K562 (cell line): ENCODE measurements around the gene NEURL4. TPM values are rescaled to one million over a fixed set of nuclear protein-coding genes. Genes with fewer than 3 reads are reported as not detected.

Experiments
- ATAC-seq: fragments of 200-7000 bp; cut with Tn5 transposase; 3 replicates; pipeline ENCODE4 v1.9.1; 2020; ENCODE audit warnings: moderate library complexity
- BruUV-seq: library from RNA; stranded (reverse); fragments of 400-500 nt; replicated peaks from 2 replicates; lab custom pipeline; 2021; lab: Mats Ljungman, UMichigan
- CTCF ChIA-PET: fragments of 300-600 bp; formaldehyde crosslinking; extraction: SDS; loops from one replicate; lab custom pipeline; 2021; ENCODE audit warnings: low intra/inter-chr PET ratio; lab: Yijun Ruan, JAX
- POLR2A ChIA-PET: fragments of 300-600, 350-650 bp; sonication (Branson Sonifier 250); formaldehyde crosslinking; extraction: SDS; loops from one replicate; lab custom pipeline; 2021; ENCODE audit warnings: antibody characterized with exemption, inconsistent platforms; lab: Yijun Ruan, JAX
- DNase-seq, 4 experiments: peaks; one replicate each; pipeline versions ENCODE4 v3.0.0 to v3.0.0-alpha.2; 2011 to 2018; ENCODE audit warnings: low spot score in 3 of 4, mixed read lengths in 3 of 4; ENCODE audit errors: extremely low read depth in 1 of 4
- FAIRE-seq: peaks from 2 replicates; lab custom pipeline; 2011; peaks lifted over from hg19 to GRCh38; lab: Jason Lieb, UNC
- H2AFZ ChIP-seq: 2 replicates; pipeline ENCODE4 v1.6.0; 2011; ENCODE audit warnings: low read depth, low read length, control low read depth, inconsistent platforms
- H3K27ac ChIP-seq: fragments of 200-600 bp; 3 replicates; pipeline ENCODE4 v1.8.0; 2011; ENCODE audit warnings: low read depth, mild to moderate bottlenecking, control low read depth, inconsistent platforms, low read length, moderate library complexity, mixed read lengths; ENCODE audit errors: extremely low read depth
- H3K27me3 ChIP-seq, 2 experiments: fragments of 300-600 bp in 1 of 2; 2 replicates in 1 of 2; 3 replicates in 1 of 2; pipeline versions ENCODE4 v1.6.0 to v1.8.0; 2011; ENCODE audit warnings: inconsistent platforms in 2 of 2, low read length in 2 of 2, mild to moderate bottlenecking in 1 of 2, mixed read lengths in 1 of 2, moderate library complexity in 1 of 2; ENCODE audit not compliant: control insufficient read depth in 2 of 2, insufficient read depth in 2 of 2
- H3K36me3 ChIP-seq: fragments of 300-600 bp; 3 replicates; pipeline ENCODE4 v1.8.0; 2011; ENCODE audit warnings: mild to moderate bottlenecking, low read length, inconsistent platforms; ENCODE audit not compliant: control insufficient read depth, insufficient read depth
- H3K4me1 ChIP-seq, 2 experiments: fragments of 200-600 bp in 1 of 2; replicated peaks in 1 of 2; 2 replicates in 1 of 2; 3 replicates in 1 of 2; pipeline versions ENCODE4 v1.5.1 to v1.8.0; 2011; ENCODE audit warnings: inconsistent platforms in 2 of 2, low read length in 2 of 2, mild to moderate bottlenecking in 1 of 2, mixed read lengths in 1 of 2, moderate library complexity in 1 of 2; ENCODE audit not compliant: control insufficient read depth in 2 of 2, insufficient read depth in 2 of 2
- H3K4me2 ChIP-seq: 2 replicates; pipeline ENCODE4 v1.6.1; 2011; ENCODE audit warnings: low read length, control low read depth, inconsistent platforms, mixed read lengths; ENCODE audit not compliant: insufficient read depth
- H3K4me3 ChIP-seq: fragments of 200-600 bp; sonication (generic), shearing (Covaris generic); 2 replicates; pipeline ENCODE4 v1.5.1; 2016; ENCODE audit warnings: control low read depth, inconsistent platforms
- H3K79me2 ChIP-seq: fragments of 200-600 bp; 3 replicates; pipeline ENCODE4 v1.8.0; 2011; ENCODE audit warnings: low read length, inconsistent platforms; ENCODE audit not compliant: control insufficient read depth, insufficient read depth
- H3K9ac ChIP-seq, 2 experiments: 2 replicates each; pipeline versions ENCODE4 v1.6.0 to v1.6.1; 2011; ENCODE audit warnings: low read depth in 2 of 2, low read length in 2 of 2, control low read depth in 1 of 2, inconsistent platforms in 1 of 2, mild to moderate bottlenecking in 1 of 2, mixed read lengths in 1 of 2; ENCODE audit not compliant: insufficient read depth in 1 of 2
- H3K9me1 ChIP-seq: one replicate; pipeline ENCODE4 v1.6.0; 2011; ENCODE audit warnings: inconsistent platforms, mild to moderate bottlenecking, low read length, moderate library complexity; ENCODE audit not compliant: control insufficient read depth, insufficient read depth
- H3K9me3 ChIP-seq: replicated peaks from 2 replicates; pipeline ENCODE4 v1.5.1; 2011; ENCODE audit warnings: low read depth, low read length, inconsistent platforms; ENCODE audit not compliant: control insufficient read depth, insufficient read depth
- H4K20me1 ChIP-seq: replicated peaks from 2 replicates; pipeline ENCODE4 v1.6.1; 2011; ENCODE audit warnings: low read length, inconsistent platforms, mixed read lengths; ENCODE audit not compliant: control insufficient read depth, insufficient read depth
- KAT8 ChIP-seq: fragments of 450-650 bp; IDR thresholded peaks from 2 replicates; pipeline ENCODE4 v1.6.1; 2016; ENCODE audit warnings: low read depth, mild to moderate bottlenecking
- PML ChIP-seq: IDR thresholded peaks from 2 replicates; pipeline ENCODE4 v1.6.1; 2012; ENCODE audit warnings: low read length, inconsistent platforms
- POLR3A ChIP-seq: IDR thresholded peaks from 2 replicates; pipeline ENCODE4 v1.6.1; 2011; ENCODE audit warnings: borderline replicate concordance, mild to moderate bottlenecking, moderate library complexity; ENCODE audit not compliant: insufficient read length, insufficient read depth; ENCODE audit errors: extremely low read depth
- SMAD1 ChIP-seq: fragments of 150-350 bp; IDR thresholded peaks from 2 replicates; pipeline ENCODE4 v1.6.1; 2014; ENCODE audit warnings: low read length, low read depth; ENCODE audit not compliant: partially characterized antibody
- VEZF1 ChIP-seq: fragments of 200-800 bp; sonication (Bioruptor generic); IDR thresholded peaks from 2 replicates; pipeline ENCODE4 v1.6.1; 2017; ENCODE audit warnings: missing genetic modification characterization, missing compliant biosample characterization
- ZNF507 ChIP-seq: conservative IDR thresholded peaks from 2 replicates; pipeline ENCODE4 v1.6.1; 2017; ENCODE audit warnings: missing genetic modification characterization, missing compliant biosample characterization
- ZNF584 ChIP-seq: fragments of 200-800 bp; sonication (Bioruptor generic); IDR thresholded peaks from 2 replicates; pipeline ENCODE4 v1.6.1; 2016; ENCODE audit warnings: low read depth, mild to moderate bottlenecking, missing genetic modification characterization, missing compliant biosample characterization
- WGBS: fragments of 100-300 bp; shearing (Covaris generic); methylation state at CpG from one replicate; pipeline ENCODE4 v1.1.6; 2016; ENCODE audit warnings: low coverage, mixed read lengths; ENCODE audit not compliant: insufficient coverage; ENCODE audit errors: missing lambda C conversion rate; 5-methylcytosine and 5-hydroxymethylcytosine counted together
- in situ Hi-C: fragments of 300-500 bp; cut with MboI; formaldehyde crosslinking; loops from 4 replicates; pipeline ENCODE4 v1.15.0; 2018; ENCODE audit warnings: inconsistent platforms, mixed read lengths
- intact Hi-C: fragments of 100-400 bp; cut with micrococcal nuclease; formaldehyde crosslinking; loops from 2 replicates; pipeline ENCODE4 v1.14.2; 2022
- polyA plus RNA-seq, 8 experiments: library from polyadenylated mRNA; depleted of rRNA in 4 of 8; stranded (reverse) in 5 of 8; unstranded in 3 of 8; fragments of >200 nt; fragmentation: Nextera tagmentation in 2 of 8; fragmentation: Illumina TruSeq in 1 of 8; extraction: Ambion mirVana in 2 of 8; extraction: Trizol in 1 of 8; gene quantifications; 2 replicates each; pipeline versions ENCODE4 v1.2.1 to v1.2.3, GENCODE V29; 2011 to 2014; ENCODE audit warnings: inconsistent platforms in 1 of 8, missing spikeins in 1 of 8
- total RNA-seq, 7 experiments: library from RNA; depleted of rRNA in 6 of 7; stranded (reverse); fragments of >200 nt in 6 of 7; fragmentation: Illumina TruSeq in 2 of 7; extraction: Trizol in 2 of 7; gene quantifications; 2 replicates each; pipeline versions ENCODE4 v1.2.1 to v1.2.3, GENCODE V29; 2011 to 2021; ENCODE audit warnings: low replicate concordance in 1 of 7
- TF ChIP-seq, protein P1 (sequence below): IDR thresholded peaks from 3 replicates; pipeline ENCODE4 v1.6.1; 2011; ENCODE audit warnings: borderline replicate concordance, mild to moderate bottlenecking; ENCODE audit not compliant: insufficient read length, insufficient read depth
- TF ChIP-seq, protein P2 (sequence below), 2 experiments: fragments of 450-650 bp; IDR thresholded peaks; 2 replicates each; pipeline ENCODE4 v1.6.1; 2016; ENCODE audit warnings: mild to moderate bottlenecking in 2 of 2, borderline replicate concordance in 1 of 2, low read depth in 1 of 2, moderate library complexity in 1 of 2

The NEURL4 gene
- total and polyA plus RNA-seq, 9 of the 15 experiments (the other 6 are each of a cell fraction or from before 2014, with no cell fraction given), result 0.08 to 37.4 (median 11.5) TPM

DNA sequence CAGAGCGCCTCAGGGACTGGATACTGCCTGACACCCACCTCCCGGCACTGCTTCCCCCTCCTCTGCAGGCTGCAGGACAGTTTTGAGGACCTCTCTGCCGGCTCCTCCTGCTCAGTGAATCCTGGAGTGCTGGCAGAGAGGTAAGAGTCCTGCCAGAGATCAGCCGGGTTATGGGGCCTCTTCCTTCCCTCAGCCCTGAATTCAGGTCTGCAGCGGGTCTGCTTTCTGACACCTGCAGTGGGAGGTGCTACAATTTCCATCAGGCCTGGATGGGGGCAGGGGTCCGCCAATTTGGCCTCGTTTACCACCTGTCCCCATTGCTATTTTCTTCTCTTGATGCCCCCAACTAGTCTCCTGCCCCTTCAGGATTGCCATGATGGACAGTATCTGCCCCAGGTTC is 3.0 kb upstream of the NEURL4 start (continued):
- TF ChIP-seq VEZF1 (CRISPR knock-in tag), result no peak
- TF ChIP-seq, protein P1, sequence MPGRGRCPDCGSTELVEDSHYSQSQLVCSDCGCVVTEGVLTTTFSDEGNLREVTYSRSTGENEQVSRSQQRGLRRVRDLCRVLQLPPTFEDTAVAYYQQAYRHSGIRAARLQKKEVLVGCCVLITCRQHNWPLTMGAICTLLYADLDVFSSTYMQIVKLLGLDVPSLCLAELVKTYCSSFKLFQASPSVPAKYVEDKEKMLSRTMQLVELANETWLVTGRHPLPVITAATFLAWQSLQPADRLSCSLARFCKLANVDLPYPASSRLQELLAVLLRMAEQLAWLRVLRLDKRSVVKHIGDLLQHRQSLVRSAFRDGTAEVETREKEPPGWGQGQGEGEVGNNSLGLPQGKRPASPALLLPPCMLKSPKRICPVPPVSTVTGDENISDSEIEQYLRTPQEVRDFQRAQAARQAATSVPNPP, result no peak
- TF ChIP-seq POLR3A, result no peak
- no peak for TF ChIP-seq KAT8
- no peak for TF ChIP-seq ZNF507 (tag)

- FAIRE-seq (no peak), DNase-seq (no peak), ATAC-seq (no peak)
- 0 out of 2 replicates have a peak overlapping the region, but pooled peaks have one; percentile 45 for H2AFZ ChIP-seq
- intact Hi-C loops (no loop called here), in situ Hi-C loops (loop anchor here (10.0 kb wide), 1 partner anchor 286 kb away; the partner anchor contains the start of gene SLC16A11)
- peaks cover 15 to 42% of the 10 kb centered on the region in 2 experiments for H3K4me1 ChIP-seq
- no peaks in the 10 kb centered on the region for H3K9me1 ChIP-seq
- peaks cover 12% of the 10 kb centered on the region; the same call in 1 of the 3 replicates for H3K36me3 ChIP-seq
- H3K4me2 ChIP-seq, result peak overlapping the region; percentile 32
- no peak overlapping the region for H3K27ac ChIP-seq
- H3K9me3 ChIP-seq, result no peaks in the 10 kb centered on the region
- ChIA-PET POLR2A (interaction anchor here (0.7 kb wide), 1 partner anchor 230 kb away, joined by 3 read pairs; no protein-coding TSS in a partner anchor), CTCF (no interaction called here)
- peaks cover 16% of the 10 kb centered on the region for H3K79me2 ChIP-seq
- H3K27me3 ChIP-seq, result no peaks in the 10 kb centered on the region
- BruUV-seq, result no TSS peak
- H4K20me1 ChIP-seq, result no peaks in the 10 kb centered on the region
- no peak overlapping the region for H3K4me3 ChIP-seq
- H3K9ac ChIP-seq, result peak overlapping the region in 1 of 2 experiments; percentile 73; a peak in 1 of 4 replicates
- 69% methylated on average over 12 of the region's 13 CpGs for WGBS
- TF ChIP-seq ZNF584 (CRISPR knock-in tag), result no peak
- no peak for TF ChIP-seq PML
- TF ChIP-seq SMAD1, result no peak
- TF ChIP-seq, protein P2, sequence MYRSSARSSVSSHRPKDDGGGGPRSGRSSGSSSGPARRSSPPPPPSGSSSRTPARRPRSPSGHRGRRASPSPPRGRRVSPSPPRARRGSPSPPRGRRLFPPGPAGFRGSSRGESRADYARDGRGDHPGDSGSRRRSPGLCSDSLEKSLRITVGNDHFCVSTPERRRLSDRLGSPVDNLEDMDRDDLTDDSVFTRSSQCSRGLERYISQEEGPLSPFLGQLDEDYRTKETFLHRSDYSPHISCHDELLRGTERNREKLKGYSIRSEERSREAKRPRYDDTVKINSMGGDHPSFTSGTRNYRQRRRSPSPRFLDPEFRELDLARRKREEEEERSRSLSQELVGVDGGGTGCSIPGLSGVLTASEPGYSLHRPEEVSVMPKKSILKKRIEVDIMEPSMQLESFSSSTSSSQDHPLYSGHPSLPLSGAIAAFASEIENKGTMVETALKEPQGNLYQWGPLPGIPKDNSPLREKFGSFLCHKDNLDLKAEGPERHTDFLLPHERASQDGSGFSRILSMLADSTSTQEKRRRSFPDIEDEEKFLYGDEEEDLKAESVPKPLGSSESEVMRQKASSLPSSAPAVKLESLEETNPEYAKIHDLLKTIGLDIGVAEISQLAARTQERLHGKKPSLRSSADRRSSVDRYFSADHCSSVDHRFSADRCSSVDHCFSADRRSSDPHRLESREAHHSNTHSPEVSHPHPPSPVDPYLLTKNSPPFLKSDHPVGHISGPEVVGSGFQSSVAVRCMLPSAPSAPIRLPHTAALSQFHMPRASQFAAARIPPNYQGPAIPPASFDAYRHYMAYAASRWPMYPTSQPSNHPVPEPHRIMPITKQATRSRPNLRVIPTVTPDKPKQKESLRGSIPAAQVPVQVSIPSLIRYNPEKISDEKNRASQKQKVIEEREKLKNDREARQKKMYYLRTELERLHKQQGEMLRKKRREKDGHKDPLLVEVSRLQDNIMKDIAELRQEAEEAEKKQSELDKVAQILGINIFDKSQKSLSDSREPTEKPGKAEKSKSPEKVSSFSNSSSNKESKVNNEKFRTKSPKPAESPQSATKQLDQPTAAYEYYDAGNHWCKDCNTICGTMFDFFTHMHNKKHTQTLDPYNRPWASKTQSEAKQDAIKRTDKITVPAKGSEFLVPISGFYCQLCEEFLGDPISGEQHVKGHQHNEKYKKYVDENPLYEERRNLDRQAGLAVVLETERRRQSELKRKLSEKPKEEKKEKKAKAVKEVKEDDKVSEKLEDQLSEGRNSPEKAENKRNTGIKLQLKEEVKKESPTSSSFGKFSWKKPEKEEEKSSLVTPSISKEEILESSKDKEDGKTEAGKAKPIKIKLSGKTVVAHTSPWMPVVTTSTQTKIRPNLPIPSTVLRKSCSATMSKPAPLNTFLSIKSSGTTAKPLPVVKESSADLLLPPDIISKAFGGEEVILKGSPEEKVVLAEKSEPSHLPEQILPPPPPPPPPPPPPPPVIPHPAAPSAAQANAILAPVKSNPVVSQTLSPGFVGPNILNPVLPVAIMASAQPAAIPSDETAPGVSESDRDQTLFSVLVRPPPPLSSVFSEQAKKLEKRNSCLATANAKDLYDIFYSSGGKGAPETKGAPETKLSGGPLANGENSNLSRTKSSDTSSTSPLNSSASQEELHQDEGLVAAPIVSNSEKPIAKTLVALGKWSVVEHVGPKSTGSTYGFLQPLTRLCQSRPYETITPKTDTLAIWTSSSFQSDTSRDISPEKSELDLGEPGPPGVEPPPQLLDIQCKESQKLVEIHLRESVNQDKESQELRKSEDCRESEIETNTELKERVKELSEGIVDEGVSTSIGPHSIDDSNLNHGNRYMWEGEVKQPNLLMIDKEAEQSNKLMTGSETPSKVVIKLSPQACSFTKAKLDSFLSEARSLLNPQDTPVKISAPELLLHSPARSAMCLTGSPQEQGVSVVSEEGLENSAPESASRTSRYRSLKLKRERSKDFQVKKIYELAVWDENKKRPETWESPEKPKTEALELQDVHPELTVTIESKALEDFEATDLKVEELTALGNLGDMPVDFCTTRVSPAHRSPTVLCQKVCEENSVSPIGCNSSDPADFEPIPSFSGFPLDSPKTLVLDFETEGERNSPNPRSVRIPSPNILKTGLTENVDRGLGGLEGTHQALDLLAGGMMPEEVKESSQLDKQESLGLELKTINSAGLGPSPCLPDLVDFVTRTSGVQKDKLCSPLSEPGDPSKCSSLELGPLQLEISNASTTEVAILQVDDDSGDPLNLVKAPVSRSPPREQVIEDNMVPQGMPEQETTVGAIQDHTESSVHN (IDR thresholded peaks at IDR 0.05; ENCODE audit: borderline replicate concordance in 1 of 2, low read depth in 1 of 2), result no peak
Observed at GRCh38 chr17:7330638-7331015, 1.5 kb upstream of the NEURL4 start.
